Hair follicle dermal papilla cell (primary cell): ENCODE measurements around the gene DNAJA1. TPM values are rescaled to one million over a fixed set of nuclear protein-coding genes. Genes with fewer than 3 reads are reported as not detected.

Source experiments
- total RNA-seq: library from RNA; depleted of rRNA; stranded (reverse); fragments of >200 nt; gene quantifications from 2 replicates; pipeline ENCODE4 v1.2.3, GENCODE V29; 2012

DNAJA1 gene
- 64.4 and 67.5 TPM in 2 replicates for total RNA-seq

DNA sequence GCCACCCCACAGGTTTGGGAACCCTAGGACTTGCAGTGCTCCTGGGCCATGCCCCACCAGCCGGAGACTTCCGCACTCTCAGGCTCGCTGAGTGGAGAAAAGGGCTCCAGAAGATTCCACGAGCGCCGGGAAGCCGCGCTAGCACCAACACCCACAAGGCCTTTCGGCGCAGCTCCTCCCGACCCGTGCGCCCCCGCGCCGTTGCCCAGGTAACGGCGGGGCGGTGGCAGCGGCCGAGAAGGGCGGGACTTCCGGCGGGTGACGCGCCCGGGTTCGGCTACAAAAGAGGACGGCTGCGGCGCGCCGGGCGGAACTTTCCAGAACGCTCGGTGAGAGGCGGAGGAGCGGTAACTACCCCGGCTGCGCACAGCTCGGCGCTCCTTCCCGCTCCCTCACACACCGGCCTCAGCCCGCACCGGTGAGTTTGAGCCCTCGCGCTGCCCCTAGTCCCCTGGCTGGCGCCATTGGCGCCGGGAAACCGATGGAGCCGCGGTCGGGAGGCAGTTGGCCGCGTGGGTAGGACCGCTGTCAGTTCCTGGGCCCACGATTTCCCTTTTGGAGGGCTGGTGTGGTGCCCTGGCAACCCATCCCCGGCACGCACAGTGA, at the start of gene DNAJA1:
Gene DNAJA1 (plus strand): TSS at position 308 of the 606 bp plus-strand sequence. CDS start 1,212 bp downstream, outside the sequence.

DNA sequence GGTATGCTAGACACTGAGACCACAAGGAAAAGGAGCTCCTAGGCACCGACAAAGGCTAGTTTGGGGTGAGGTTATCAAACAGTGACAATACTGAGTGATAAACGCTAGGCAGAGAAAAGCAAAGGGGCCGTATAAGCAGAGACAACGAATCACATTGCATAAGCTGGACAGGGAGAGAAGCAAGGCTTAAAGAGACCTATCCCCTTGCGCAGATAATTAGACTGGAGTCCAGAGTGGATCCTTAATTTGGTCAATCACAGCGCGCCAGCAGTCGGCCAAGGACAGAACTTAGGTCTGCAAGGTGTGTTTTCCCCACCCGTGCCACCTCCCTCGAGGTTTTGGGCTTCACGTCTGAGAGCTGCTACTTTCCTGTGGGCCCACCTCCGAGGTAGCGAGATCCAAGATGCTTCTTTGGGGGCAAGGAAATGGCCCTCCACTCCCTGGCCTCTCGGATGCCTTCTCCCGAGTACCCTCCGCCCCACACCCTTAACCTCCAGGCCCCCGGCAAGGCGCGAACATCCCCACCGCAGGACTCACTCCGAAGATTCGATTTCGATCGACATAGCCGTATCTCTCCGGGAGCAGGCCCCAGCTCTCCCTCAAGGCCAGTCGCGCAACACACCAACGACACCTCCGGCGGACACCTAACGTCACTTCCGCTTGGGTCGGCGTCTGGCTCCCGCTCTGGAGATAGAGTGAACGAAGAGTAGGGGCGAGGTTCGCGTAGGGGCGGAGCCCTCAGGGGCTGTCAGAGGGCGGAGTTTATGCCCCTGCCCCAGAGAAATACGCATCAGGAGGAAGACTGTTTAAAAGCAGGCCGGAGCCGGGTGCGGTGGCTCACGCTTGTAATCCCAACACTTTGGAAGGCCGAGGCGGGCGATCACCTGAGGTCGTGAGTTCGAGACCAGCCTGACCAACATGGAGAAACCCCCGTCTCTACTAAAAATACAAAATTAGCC, 51.3 kb downstream of the DNAJA1 start, which contains the start of gene SMU1:
Gene SMU1 (minus strand): TSS at position 629 of the 959 bp plus-strand sequence. CDS start 66 bp downstream, at position 563.

Other genes with a start within 250 kb of the DNAJA1 start
- gene TMEM215, start 241.7 kb upstream of the DNAJA1 start, total RNA-seq: not detected in 2 replicates
- gene APTX, start 23.6 kb upstream of the DNAJA1 start, total RNA-seq: 24.2 and 30.4 TPM in 2 replicates
- gene SMU1, start 51.4 kb downstream of the DNAJA1 start, total RNA-seq: 29.3 and 30.3 TPM in 2 replicates
- 95.8 and 98.5 TPM in 2 replicates for gene B4GALT1, start 142.1 kb downstream of the DNAJA1 start, total RNA-seq
- not detected in 2 replicates for gene SPINK4, start 214.9 kb downstream of the DNAJA1 start, total RNA-seq
- 21.9 and 25.0 TPM in 2 replicates for gene BAG1, start 239.4 kb downstream of the DNAJA1 start, total RNA-seq
- gene CHMP5, start 239.8 kb downstream of the DNAJA1 start, total RNA-seq: 45.6 and 55.6 TPM in 2 replicates